DMS53 treated with DMSO at 0.1 percent for 48 hours (cell line): ENCODE measurements around the gene EDC3.
"Not testable (repeated sequence)": the region's sequence is repeated elsewhere in the genome, so short reads cannot be mapped to it uniquely, and the experiment has no call there.

ENCODE experiments used
- DNase-seq: peaks from one replicate; lab custom pipeline; 2025; ENCODE audit not compliant: unreplicated experiment; lab: John Stamatoyannopoulos, UW

EDC3 gene

GRCh38 chr15:74653426-74654102, 42.3 kb downstream of the EDC3 start:
- DNase-seq: no peak

DNA sequence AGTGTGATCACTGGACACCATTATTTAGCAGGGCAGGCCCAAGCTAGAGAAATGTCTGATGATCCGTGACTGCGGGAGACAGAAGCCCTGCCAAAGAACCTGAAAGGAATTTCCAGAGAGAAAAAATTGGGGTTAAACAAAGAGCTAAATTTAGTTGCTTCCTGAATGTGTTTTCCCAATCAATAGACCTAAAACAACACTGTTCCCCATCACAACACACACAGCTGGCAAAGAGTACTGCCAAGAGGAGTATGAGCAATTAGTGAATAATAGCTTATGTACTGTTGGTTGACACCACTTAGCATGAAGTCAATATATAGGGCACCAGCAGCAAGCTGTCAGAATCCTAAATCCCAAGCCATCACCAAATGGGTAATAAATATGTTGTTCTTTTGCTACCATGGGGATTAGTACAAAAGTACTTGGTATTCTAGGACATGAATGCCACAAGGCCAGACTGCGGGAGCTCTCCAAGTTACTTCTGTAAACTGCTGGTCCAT, 44.5 kb downstream of the EDC3 start:
- DNase-seq: no peak

DNA sequence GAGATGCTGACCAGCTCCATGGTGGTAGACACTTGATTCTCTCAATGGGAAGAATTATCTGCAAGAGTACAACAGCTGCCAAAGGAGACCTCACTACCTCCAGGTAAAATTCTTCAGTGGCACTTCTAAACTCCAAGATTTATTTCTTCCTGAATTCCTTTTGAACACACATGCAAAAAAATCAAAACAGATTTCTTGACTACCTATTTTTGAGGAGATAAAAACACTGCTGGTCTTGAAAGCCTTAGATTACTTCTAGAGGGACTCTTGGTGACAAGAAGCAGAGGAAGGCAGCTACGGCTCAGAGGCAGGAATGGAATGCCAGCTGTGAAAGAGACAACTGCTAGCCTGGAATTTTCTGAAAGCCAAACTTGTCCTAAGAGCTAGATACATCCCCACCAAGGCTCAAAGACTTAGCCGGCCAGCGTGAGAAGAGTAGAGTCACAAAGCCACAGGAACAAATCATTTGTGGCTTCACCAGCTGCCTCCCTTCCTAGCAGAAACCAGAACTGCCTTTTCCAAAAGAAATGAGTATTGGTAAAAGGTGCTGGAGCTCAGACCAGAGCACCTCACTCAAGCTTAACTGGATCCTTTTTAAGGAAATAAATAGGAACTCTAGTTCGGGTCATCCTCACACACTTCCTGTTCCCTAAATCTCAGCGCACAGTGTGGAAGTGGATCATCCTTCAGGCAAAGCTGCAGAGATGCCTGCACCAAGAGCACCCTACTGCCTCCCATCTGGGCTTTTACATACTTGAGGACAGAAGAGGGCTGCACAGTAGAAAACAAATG, 47.6 kb downstream of the EDC3 start:
- DNase-seq: no peak

DNA sequence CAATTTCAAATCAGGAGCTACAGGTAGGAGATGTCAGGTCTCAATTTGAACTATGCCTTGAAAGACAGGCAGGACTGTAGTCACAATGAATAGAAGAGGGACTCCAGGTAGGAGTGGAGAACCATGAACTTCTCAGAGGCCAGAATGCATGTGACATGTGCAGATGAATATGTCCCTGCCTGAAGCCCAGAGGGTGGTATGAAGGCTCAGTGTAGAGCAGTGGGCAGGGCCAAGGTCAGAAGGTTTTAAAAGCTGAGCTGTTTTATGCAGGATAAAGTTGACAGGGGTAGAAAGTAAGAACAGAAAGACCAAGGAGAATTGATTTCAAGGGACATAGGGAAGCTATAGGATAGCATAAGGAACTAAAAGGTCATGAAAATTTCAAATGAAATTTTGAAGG, 49.3 kb downstream of the EDC3 start:
- no peak for DNase-seq

- no peak for DNase-seq
Observed at GRCh38 chr15:74643665-74644204, 52.1 kb downstream of the EDC3 start.

GRCh38 chr15:74642734-74643664, 52.8 kb downstream of the EDC3 start:
- DNase-seq: peak; percentile 71

DNA sequence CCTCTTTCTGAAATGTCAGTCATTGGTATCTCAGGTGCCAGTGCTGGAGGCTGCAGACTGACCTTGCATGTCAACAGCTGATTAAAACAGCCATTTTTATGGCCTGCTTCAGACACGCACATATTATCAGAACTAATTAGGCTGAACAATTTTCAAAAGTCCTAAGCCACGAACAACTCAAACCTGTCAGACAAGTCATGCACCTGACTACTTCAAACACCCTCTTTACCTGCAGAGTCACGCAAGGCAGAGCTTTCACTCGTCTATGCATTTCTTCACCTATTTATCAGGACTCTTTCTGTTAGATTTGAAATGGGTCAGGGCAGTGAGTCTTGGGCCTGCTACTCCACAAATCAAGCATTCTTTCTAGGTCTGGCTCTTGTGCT, 53.5 kb downstream of the EDC3 start:
- DNase-seq: peak; percentile 92

DNA sequence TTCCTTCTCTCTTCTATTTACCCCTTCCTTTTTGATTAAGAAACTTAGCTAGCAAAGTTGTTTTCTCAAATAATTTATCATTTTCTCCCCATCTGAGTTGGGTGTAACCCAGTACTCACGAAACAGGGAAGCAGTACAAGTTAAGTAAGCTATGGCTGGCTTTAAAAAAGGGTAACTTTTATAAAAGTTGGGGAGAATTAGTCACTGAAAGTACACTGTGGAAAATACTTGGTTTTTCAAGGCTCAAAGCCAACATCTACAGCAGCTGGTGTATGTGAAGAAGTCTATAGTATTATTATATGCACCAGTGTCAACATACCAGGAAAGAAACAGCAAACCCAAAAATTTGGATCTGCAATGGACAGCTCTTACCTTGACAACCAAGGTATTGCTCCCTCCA, 54.7 kb downstream of the EDC3 start:
- no peak for DNase-seq

GRCh38 chr15:74636984-74637383, 58.8 kb downstream of the EDC3 start:
- DNase-seq: no peak

GRCh38 chr15:74635228-74635627, 60.6 kb downstream of the EDC3 start:
- DNase-seq: peak; percentile 50

DNA sequence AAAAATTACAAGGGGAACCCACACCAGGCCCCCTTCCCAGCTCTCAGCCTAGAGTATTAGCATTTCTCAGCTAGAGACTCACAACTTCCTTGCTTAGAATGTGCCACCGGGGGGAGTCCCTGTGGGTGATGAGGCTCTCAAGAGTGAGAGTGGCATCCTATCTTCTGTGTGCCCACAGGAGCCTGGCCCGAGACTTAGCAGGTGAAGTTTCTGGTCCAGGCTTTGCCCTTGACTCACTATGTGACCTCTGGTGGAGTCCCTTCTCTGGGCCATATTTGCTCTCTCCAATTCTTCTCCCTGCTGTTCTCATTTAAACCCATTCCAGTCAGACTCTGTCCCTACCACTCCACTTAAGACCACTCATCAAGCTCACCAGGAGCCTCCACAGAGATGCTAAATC, 62.0 kb downstream of the EDC3 start:
- no peak for DNase-seq

- no peak for DNase-seq
Observed at GRCh38 chr15:74632601-74633000, 63.2 kb downstream of the EDC3 start.

GRCh38 chr15:74631935-74632560, 63.8 kb downstream of the EDC3 start:
- no peak for DNase-seq

DNA sequence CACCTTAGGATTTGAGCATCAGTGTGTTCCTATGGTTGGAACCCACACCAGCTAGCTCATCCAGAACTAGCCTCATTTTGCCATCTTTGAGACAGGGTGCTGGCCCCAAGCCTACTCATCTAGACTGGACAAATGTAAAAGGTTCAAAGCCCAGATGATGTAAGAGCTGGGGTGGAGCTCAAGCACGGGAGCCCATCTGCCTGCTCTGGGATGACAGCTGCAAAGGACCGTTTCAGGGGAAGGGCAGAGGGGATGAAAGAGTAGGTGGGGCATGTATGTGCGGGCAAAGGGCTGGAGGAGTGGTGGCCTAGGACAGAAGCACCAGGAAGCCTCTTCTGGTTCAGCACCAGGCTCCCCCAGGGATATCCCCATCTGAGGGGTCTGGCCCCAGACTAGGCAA, 64.4 kb downstream of the EDC3 start:
- DNase-seq: no peak

GRCh38 chr15:74631087-74631385, 64.8 kb downstream of the EDC3 start:
- DNase-seq: no peak

DNA sequence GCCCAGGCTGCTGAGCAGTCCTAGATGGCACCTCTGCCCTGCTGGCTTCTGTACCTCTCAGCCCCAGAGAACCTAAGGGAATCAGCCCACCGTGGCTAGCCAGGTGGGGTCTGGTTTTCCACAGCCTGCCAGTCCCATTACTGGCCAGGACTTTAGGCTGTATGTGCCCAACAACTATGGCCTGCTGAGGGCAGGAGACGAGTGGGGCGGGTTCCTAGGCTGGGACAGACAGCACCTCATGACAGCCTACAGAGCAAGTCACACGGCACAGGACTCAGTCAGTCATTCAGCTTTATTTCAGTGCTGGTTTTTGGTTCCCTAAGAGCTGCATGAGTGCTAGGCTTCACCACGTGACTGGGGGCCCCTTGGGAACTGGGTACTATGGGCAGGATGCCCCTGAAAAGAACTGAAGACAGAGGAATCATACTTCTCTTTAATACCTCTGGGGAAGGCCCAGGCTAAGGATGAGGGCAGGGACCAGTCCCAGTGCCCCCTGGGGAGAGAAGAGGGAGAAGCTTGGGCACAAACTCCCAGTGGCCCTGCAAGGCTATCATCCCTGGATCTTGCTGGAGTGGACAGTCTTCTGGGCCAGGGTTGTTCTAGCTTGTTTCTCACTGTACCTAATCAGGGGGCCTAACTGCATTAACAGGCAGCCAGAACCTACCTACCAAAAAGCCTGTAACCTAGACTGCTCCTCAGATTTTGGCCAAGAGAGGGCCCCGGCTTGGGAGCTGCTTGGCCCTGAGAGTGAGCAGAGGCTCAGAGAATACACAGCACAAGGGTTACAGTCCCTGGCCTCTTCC, 65.3 kb downstream of the EDC3 start:
- DNase-seq: no peak

DNA sequence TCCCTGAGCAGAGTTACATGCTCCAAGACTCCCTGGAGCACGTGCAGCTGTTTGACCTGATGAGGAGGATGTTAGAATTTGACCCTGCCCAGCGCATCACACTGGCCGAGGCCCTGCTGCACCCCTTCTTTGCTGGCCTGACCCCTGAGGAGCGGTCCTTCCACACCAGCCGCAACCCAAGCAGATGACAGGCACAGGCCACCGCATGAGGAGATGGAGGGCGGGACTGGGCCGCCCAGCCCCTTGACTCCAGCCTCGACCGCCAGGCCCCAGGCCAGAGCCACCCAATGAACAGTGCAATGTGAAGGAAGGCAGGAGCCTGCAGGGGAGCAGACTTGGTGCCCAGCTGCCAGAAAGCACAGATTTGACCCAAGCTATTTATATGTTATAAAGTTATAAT, 66.1 kb downstream of the EDC3 start:
- not testable (repeated sequence) for DNase-seq

GRCh38 chr15:74628949-74629348, 66.9 kb downstream of the EDC3 start:
- no peak for DNase-seq

GRCh38 chr15:74628199-74628598, 67.6 kb downstream of the EDC3 start:
- no peak for DNase-seq

- no peak for DNase-seq
Observed at GRCh38 chr15:74627766-74628165, 68.1 kb downstream of the EDC3 start.
